ENCODE data around the gene ZFP91. TPM values are rescaled to one million over a fixed set of nuclear protein-coding genes. Genes with fewer than 3 reads are reported as not detected.

Gene ZFP91
- total RNA-seq, 4 donors from 2014 or later, result 40.9 to 49.8 (median 46.6) TPM

- DNase-seq (ENCODE audit: low spot score) (no peak), ATAC-seq (ENCODE audit: low FRiP score) (no peak)
- no peak for TF ChIP-seq CTCF (IDR thresholded peaks at IDR 0.05)
These were observed 28.3 kb downstream of the ZFP91 start for GRCh38 chr11:58606930-58607714.

- DNase-seq (ENCODE audit: low spot score), result no peak
- ATAC-seq (ENCODE audit: low FRiP score), result no peak
- no peak for TF ChIP-seq CTCF (IDR thresholded peaks at IDR 0.05)
These were observed 29.5 kb downstream of the ZFP91 start for GRCh38 chr11:58608331-58608730.

GRCh38 chr11:58609723-58610122 is 30.9 kb downstream of the ZFP91 start:
- DNase-seq (ENCODE audit: low spot score), result no peak
- TF ChIP-seq CTCF (IDR thresholded peaks at IDR 0.05), result no peak
- no peak for ATAC-seq (ENCODE audit: low FRiP score)

- no peak for ATAC-seq (ENCODE audit: low FRiP score)
- TF ChIP-seq CTCF (IDR thresholded peaks at IDR 0.05), result no peak
These were observed 34.4 kb downstream of the ZFP91 start for GRCh38 chr11:58613228-58613627.

GRCh38 chr11:58615559-58615958 is 36.7 kb downstream of the ZFP91 start:
- DNase-seq (ENCODE audit: low spot score) (no peak), ATAC-seq (ENCODE audit: low FRiP score) (no peak)
- TF ChIP-seq CTCF (IDR thresholded peaks at IDR 0.05), result no peak

More at GRCh38 chr11:58613228-58613627, 34.4 kb downstream of the ZFP91 start:
- DNase-seq (ENCODE audit: low spot score), result no peak

GRCh38 chr11:58616594-58616993 is 37.7 kb downstream of the ZFP91 start:
- no peak for DNase-seq (ENCODE audit: low spot score)
- ATAC-seq (ENCODE audit: low FRiP score), result peak; percentile 92
- no peak for TF ChIP-seq CTCF (IDR thresholded peaks at IDR 0.05)

GRCh38 chr11:58617976-58618557 is 39.2 kb downstream of the ZFP91 start:
- ATAC-seq (ENCODE audit: low FRiP score) (no peak), DNase-seq (ENCODE audit: low spot score) (no peak)
- no peak for TF ChIP-seq CTCF (IDR thresholded peaks at IDR 0.05)
